ENCODE measurements around the gene BTD.

GRCh38 chr3:15679306-15679705 is 77.8 kb downstream of the BTD start:
- TF ChIP-seq, protein P1, sequence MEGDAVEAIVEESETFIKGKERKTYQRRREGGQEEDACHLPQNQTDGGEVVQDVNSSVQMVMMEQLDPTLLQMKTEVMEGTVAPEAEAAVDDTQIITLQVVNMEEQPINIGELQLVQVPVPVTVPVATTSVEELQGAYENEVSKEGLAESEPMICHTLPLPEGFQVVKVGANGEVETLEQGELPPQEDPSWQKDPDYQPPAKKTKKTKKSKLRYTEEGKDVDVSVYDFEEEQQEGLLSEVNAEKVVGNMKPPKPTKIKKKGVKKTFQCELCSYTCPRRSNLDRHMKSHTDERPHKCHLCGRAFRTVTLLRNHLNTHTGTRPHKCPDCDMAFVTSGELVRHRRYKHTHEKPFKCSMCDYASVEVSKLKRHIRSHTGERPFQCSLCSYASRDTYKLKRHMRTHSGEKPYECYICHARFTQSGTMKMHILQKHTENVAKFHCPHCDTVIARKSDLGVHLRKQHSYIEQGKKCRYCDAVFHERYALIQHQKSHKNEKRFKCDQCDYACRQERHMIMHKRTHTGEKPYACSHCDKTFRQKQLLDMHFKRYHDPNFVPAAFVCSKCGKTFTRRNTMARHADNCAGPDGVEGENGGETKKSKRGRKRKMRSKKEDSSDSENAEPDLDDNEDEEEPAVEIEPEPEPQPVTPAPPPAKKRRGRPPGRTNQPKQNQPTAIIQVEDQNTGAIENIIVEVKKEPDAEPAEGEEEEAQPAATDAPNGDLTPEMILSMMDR (IDR thresholded peaks at IDR 0.05): no peak
- no peak for TF ChIP-seq EP300 (IDR thresholded peaks at IDR 0.05)

All from ovary (tissue), 3 donors.